A673 (cell line): ENCODE measurements around the gene IER5L.

Source experiments
- EZH2 ChIP-seq: fragments of 200-600 bp; sonication (generic); IDR thresholded peaks from 2 replicates; pipeline ENCODE4 v1.6.1; 2017; ENCODE audit warnings: borderline replicate concordance, low read depth, mild to moderate bottlenecking, mixed read lengths, antibody characterized with exemption, low read length; ENCODE audit not compliant: poor library complexity, severe bottlenecking
- TF ChIP-seq, protein P1 (sequence below): fragments of 300-800, 200-600 bp; sonication (generic); conservative IDR thresholded peaks from 2 replicates; pipeline ENCODE4 v1.5.1; 2017; ENCODE audit warnings: low read depth, mild to moderate bottlenecking, antibody characterized with exemption, low read length, moderate library complexity, mixed read lengths

DNA sequence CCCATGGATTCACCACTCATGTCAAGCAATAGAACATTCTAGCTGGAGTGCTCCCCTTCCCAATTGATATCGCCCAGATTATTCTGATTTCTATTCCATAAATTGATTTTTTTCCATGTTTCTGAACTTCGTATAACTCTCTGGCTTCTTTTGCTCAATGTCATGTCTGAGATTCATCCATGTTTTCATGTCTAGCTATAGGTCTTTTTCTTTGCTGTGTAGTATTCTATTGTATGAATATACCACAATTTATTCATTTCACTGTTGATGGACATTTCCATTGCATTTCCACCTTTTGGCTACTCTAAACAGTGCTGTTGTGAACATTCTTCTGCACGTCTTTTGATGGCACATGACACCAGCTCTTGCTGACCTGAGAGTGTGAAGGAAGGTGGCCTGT is 47.3 kb downstream of the IER5L start:
- TF ChIP-seq, protein P1, sequence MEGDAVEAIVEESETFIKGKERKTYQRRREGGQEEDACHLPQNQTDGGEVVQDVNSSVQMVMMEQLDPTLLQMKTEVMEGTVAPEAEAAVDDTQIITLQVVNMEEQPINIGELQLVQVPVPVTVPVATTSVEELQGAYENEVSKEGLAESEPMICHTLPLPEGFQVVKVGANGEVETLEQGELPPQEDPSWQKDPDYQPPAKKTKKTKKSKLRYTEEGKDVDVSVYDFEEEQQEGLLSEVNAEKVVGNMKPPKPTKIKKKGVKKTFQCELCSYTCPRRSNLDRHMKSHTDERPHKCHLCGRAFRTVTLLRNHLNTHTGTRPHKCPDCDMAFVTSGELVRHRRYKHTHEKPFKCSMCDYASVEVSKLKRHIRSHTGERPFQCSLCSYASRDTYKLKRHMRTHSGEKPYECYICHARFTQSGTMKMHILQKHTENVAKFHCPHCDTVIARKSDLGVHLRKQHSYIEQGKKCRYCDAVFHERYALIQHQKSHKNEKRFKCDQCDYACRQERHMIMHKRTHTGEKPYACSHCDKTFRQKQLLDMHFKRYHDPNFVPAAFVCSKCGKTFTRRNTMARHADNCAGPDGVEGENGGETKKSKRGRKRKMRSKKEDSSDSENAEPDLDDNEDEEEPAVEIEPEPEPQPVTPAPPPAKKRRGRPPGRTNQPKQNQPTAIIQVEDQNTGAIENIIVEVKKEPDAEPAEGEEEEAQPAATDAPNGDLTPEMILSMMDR: no peak
- no peak for TF ChIP-seq EZH2
